ENCODE data around the gene NOVA2. TPM values are rescaled to one million over a fixed set of nuclear protein-coding genes. Genes with fewer than 3 reads are reported as not detected.

NOVA2 gene
- total and polyA plus RNA-seq, 9 of the 15 experiments (the other 6 are each of a cell fraction or from before 2014, with no cell fraction given) = not detected

GRCh38 chr19:45994998-45995714 is 21.5 kb upstream of the NOVA2 start, which contains the start of gene CCDC61 (continued):
- TF ChIP-seq RFX1 (IDR thresholded peaks at IDR 0.05) = peak; percentile 63; the same call in 1 of the 2 replicates
- no peak for TF ChIP-seq CBFB (CRISPR knock-in tag; IDR thresholded peaks at IDR 0.05)
- TF ChIP-seq HMG20B (CRISPR knock-in tag; IDR thresholded peaks at IDR 0.05) = no peak
- peak; percentile 83 for TF ChIP-seq EP400 (IDR thresholded peaks at IDR 0.05)
- TF ChIP-seq FIP1L1 (IDR thresholded peaks at IDR 0.05; ENCODE audit: low read depth, low read length, poor library complexity, severe bottlenecking) = no peak
- TF ChIP-seq TRIM28 (IDR thresholded peaks at IDR 0.05) = no peak
- TF ChIP-seq, protein P1, sequence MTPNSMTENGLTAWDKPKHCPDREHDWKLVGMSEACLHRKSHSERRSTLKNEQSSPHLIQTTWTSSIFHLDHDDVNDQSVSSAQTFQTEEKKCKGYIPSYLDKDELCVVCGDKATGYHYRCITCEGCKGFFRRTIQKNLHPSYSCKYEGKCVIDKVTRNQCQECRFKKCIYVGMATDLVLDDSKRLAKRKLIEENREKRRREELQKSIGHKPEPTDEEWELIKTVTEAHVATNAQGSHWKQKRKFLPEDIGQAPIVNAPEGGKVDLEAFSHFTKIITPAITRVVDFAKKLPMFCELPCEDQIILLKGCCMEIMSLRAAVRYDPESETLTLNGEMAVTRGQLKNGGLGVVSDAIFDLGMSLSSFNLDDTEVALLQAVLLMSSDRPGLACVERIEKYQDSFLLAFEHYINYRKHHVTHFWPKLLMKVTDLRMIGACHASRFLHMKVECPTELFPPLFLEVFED (CRISPR knock-in tag; conservative IDR thresholded peaks at IDR 0.05) = peak; percentile 90
- TF ChIP-seq CCNT2 (IDR thresholded peaks at IDR 0.05; ENCODE audit: borderline replicate concordance, extremely low read depth, insufficient read length, low read depth, low read length) = no peak
- TF ChIP-seq MBD2 (IDR thresholded peaks at IDR 0.05; ENCODE audit: borderline replicate concordance, low read depth) = peak; percentile 98
- TF ChIP-seq TRIM25 (IDR thresholded peaks at IDR 0.05; ENCODE audit: borderline replicate concordance) = no peak
- TF ChIP-seq MAZ (CRISPR knock-in tag; conservative IDR thresholded peaks at IDR 0.05 in 1 of 2, IDR thresholded peaks at IDR 0.05 in 1 of 2) = peak; percentile 95 to 100
- TF ChIP-seq MCM2 (IDR thresholded peaks at IDR 0.05; ENCODE audit: low read depth) = no peak
- TF ChIP-seq BCOR (IDR thresholded peaks at IDR 0.05) = no peak
- TF ChIP-seq, protein P2, sequence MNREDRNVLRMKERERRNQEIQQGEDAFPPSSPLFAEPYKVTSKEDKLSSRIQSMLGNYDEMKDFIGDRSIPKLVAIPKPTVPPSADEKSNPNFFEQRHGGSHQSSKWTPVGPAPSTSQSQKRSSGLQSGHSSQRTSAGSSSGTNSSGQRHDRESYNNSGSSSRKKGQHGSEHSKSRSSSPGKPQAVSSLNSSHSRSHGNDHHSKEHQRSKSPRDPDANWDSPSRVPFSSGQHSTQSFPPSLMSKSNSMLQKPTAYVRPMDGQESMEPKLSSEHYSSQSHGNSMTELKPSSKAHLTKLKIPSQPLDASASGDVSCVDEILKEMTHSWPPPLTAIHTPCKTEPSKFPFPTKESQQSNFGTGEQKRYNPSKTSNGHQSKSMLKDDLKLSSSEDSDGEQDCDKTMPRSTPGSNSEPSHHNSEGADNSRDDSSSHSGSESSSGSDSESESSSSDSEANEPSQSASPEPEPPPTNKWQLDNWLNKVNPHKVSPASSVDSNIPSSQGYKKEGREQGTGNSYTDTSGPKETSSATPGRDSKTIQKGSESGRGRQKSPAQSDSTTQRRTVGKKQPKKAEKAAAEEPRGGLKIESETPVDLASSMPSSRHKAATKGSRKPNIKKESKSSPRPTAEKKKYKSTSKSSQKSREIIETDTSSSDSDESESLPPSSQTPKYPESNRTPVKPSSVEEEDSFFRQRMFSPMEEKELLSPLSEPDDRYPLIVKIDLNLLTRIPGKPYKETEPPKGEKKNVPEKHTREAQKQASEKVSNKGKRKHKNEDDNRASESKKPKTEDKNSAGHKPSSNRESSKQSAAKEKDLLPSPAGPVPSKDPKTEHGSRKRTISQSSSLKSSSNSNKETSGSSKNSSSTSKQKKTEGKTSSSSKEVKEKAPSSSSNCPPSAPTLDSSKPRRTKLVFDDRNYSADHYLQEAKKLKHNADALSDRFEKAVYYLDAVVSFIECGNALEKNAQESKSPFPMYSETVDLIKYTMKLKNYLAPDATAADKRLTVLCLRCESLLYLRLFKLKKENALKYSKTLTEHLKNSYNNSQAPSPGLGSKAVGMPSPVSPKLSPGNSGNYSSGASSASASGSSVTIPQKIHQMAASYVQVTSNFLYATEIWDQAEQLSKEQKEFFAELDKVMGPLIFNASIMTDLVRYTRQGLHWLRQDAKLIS (CRISPR knock-in tag; IDR thresholded peaks at IDR 0.05) = no peak; the same call in 1 of the 2 replicates
- TF ChIP-seq PTBP1 (IDR thresholded peaks at IDR 0.05; ENCODE audit: low read depth, low read length) = no peak
- TF ChIP-seq SMAD2 (IDR thresholded peaks at IDR 0.05; ENCODE audit: low read depth, low read length) = no peak
- no peak for TF ChIP-seq ZNF408 (CRISPR knock-in tag; IDR thresholded peaks at IDR 0.05; ENCODE audit: low read depth)
- TF ChIP-seq CREB1 (IDR thresholded peaks at IDR 0.05) = peak; percentile 70; the same call in 1 of the 2 replicates
- peak; percentile 54 for TF ChIP-seq CREB1 (CRISPR knock-in tag; IDR thresholded peaks at IDR 0.05)
- TF ChIP-seq GABPA (tag; conservative IDR thresholded peaks at IDR 0.05; ENCODE audit: low read depth) = peak; percentile 89
- peak; percentile 97 for TF ChIP-seq POLR2B (IDR thresholded peaks at IDR 0.05; ENCODE audit: low read depth, partially characterized antibody)
